ENCODE measurements around the gene SEC14L1.
"Not testable (repeated sequence)": the region's sequence is repeated elsewhere in the genome, so short reads cannot be mapped to it uniquely, and the experiment has no call there.

SEC14L1 gene

GRCh38 chr17:77140878-77141767, at the start of gene SEC14L1:
Gene SEC14L1 (plus strand): TSS chr17:77140969. CDS start chr17:77143597, 2,628 bp downstream.
- peak in 1 of 2 experiments; percentile 31 for DNase-seq

GRCh38 chr17:77092025-77092424, 48.7 kb upstream of the SEC14L1 start:
- no peak for DNase-seq

- DNase-seq = no peak
These were observed 45.3 kb upstream of the SEC14L1 start for GRCh38 chr17:77095461-77095860.

- DNase-seq = peak in 1 of 2 experiments; percentile 12
These were observed 44.1 kb upstream of the SEC14L1 start for GRCh38 chr17:77096570-77097214.

- DNase-seq = no peak
These were observed 43.1 kb upstream of the SEC14L1 start for GRCh38 chr17:77097631-77098180.

GRCh38 chr17:77098884-77099545, 41.8 kb upstream of the SEC14L1 start:
- no peak for DNase-seq

- no peak for DNase-seq
These were observed 40.8 kb upstream of the SEC14L1 start for GRCh38 chr17:77099997-77100396.

GRCh38 chr17:77101521-77102410, 39.0 kb upstream of the SEC14L1 start:
- DNase-seq = no peak

GRCh38 chr17:77102411-77103134, 38.2 kb upstream of the SEC14L1 start:
- DNase-seq = not testable (repeated sequence)

- DNase-seq = no peak
These were observed 35.1 kb upstream of the SEC14L1 start for GRCh38 chr17:77105706-77106105.

GRCh38 chr17:77106874-77107358, 33.9 kb upstream of the SEC14L1 start:
- no peak for DNase-seq

GRCh38 chr17:77107506-77108433, 33.0 kb upstream of the SEC14L1 start:
- no peak for DNase-seq

GRCh38 chr17:77109159-77109759, 31.5 kb upstream of the SEC14L1 start:
- DNase-seq = no peak

- no peak for DNase-seq
These were observed 30.9 kb upstream of the SEC14L1 start for GRCh38 chr17:77109764-77110359.

GRCh38 chr17:77111165-77111933, 29.4 kb upstream of the SEC14L1 start:
- not testable (repeated sequence) for DNase-seq

- no peak for DNase-seq
These were observed 28.9 kb upstream of the SEC14L1 start for GRCh38 chr17:77111934-77112296.

GRCh38 chr17:77115510-77115909, 25.3 kb upstream of the SEC14L1 start:
- DNase-seq = no peak

- no peak for DNase-seq
These were observed 24.8 kb upstream of the SEC14L1 start for GRCh38 chr17:77115947-77116346.

Data from NCI-H446 (cell line).